GM21447 (cell line): ENCODE results near the gene HOXD9.

Experiments
- ATAC-seq: cut with Tn5 transposase; IDR thresholded peaks from one replicate; pipeline ENCODE4 v1.9.1; 2021; ENCODE audit not compliant: unreplicated experiment

HOXD9 gene

GRCh38 chr2:176152350-176153181 is 30.0 kb downstream of the HOXD9 start:
- ATAC-seq: no peak

DNA sequence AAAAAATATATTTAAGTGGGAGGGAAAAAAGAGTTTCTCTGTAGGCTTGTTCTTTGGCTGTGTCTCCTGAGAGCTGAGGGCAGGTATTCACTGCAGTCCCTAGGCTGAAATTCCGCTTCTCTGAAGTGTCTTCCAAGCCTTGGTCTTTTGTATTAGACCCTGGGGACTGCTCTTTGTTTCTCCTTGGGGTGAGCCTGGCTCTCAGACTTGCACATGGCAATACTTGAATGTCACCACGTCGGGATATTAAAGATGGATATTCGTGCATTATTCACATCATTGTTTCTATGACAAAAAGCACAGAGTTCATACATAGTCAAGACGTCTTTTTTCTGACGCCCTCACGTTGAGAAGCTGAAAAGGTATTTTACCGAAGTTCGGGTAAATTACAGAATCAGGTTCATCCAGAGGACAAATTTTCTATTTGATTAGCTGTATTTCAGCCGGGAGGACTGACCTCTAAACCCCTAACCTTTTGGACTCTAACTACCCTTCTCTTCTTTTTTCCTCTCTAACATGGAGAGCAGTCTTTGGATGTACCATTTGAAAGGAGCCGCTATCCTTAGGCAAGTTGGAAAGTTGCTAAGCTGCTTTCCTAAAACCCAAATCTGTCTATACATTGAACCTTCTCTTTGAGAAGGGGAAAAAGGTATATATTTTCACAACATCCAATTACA is 32.2 kb downstream of the HOXD9 start:
- no peak for ATAC-seq

DNA sequence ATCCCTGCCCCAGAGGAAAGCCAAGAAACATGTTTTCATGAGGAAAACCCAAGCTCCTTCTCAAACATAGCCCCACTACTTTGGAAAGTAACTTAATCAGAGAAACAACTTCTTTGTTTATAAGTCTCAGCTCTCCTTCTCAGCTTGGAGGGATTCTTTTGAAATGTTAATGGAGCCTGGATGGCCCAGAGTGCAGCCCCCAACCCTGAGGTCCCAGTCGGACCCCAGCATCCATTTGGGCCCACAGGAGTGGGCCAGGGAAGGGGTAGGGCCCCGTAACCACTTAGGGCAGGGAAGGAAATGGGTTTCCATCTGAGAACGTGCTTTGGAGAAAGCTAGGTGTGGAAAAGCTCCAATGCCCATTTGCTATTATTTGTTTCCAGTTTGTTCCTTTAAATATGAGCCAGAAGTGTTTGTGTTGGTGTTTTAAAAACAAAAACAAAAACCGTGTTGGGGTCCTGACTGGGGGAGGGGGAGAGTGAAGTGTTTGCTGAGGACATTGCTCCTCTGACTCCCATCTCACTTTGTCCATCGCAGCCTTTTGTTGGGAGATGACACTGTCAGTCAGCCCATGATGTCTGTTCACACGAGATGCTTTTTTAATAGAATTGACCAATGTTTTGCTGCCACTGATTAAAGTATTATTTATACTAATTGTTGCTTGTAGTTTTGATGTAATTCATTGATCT is 33.0 kb downstream of the HOXD9 start:
- no peak for ATAC-seq

- ATAC-seq: no peak
Measured at GRCh38 chr2:176156301-176156806, 33.8 kb downstream of the HOXD9 start.

DNA sequence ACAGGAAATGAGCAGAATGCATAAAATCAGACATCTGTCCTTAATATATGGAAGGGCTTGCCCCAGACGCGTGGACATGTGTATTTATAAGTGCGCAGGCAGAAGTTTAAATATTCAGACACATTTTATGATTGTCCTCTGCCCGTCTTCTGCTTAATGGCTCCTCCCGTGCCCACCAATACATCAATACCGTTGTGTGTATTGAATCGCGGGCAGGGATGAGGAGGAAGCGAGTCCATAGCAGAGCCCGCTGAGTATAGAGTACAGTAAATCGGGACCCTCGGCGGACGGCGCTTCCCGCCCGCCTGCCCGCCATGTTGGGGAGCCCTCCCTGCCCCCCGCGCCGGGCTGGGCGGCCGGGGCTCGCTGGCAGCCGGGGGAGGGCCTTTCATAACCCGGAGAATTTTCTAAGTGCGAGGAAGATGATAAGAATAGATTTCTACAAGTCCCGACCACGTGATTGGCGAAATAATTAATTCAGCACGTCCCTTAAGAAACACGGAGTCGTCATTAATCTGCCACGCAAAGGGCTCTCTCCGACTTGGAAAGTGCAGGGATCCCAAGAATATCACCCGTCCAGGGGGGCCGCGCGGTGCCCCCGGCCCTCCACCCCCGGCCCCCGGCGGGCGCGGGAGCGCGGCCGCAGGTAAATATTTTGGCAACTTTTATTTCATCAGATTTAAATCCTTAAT is 34.4 kb downstream of the HOXD9 start, which contains the start of gene HOXD3:
HOXD3 (plus strand) TSS at position 501 of the 692 bp plus-strand sequence. CDS start 11,808 bp downstream, outside the sequence.
- no peak for ATAC-seq

DNA sequence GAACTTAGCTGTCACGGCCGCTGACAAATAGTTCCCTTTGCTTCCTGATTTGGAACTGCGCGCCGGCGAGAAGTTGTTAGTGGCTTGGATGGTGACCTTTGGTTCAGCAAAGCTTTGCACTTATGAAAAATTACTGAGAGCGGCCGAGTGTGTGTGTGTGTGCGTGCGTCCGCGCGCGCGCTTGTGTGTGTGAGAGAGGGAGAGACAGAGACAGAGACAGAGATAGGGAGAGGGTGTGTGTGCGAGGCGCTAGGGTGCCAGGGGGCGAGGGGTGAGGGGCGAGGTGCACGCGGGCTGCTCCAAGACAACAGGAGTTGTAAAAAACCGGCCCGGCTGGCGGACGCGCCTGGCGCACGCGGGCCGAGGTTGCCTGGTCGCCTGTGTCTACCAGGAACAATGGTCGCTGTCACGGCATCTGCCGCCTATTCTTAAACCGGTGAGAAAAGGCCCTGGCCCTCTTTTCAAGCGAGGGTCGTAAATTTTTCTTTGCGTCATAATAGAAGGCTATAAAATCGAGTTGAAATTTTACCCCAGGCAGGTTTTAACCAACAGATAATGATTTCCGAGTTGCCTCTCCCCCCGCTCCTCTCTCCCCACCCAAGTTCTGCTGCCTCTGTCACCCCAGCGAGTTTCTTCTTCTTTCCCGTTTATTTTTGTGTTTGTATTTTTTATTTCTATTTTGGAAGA is 35.1 kb downstream of the HOXD9 start:
- no peak for ATAC-seq

DNA sequence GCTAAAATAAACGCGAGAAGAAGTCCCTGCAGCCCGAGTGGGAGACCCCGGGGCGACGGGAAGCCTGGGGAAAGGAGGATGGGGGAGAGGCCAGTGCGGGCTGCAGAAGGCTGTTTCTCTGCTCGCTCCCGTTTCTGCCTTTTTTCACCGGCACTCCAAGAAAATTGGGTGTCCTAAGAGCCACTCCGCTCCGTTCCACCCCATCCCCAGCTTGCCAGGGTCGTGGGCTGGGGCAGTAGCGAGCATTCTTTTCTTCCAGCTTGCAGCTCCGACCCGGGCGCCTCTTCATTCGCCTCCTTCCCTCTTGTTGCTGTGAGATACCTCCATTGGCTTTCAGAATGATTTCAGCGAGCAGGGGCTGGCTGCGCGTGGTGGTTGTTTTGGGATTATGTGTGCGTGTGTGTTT is 35.7 kb downstream of the HOXD9 start:
- no peak for ATAC-seq

DNA sequence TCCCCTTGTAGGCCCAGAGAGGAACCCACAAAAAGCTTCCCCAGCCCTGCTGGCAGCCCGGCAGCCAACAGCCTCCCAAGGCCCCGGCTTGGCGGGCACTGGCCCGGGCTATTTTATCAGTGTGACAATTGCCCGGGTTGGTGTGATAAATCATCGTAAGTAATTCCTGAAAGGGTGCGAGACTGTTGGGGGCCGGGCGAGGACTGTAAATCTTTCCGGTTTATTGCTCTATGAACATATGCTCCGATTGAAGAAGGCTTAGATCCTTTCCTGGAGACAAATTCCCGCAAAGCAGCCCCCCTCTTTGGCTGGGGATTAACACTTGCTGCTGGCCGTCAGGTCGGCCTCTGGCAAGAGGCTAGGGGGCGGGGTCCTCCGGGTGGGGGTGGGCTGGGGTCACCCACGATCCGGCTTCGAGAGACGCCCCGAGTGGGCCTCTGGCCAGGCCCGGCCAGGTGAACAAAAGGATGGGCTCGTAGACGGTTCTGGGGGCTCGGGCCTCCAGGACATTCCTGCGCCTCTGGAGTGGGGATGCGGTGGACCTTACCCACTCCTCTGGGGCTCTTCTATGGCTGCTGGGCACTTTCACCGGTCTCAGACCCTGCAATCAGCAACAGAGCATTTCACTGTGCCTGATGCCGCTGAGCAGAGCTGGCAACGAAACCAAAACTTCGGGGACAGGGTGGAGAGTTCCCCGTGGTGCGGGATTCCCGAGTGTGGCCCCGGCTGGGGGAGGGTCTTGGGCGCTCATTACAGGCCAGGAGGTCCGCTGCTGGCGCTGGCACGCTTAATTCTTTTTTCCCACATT is 36.5 kb downstream of the HOXD9 start:
- ATAC-seq: no peak

GRCh38 chr2:176159663-176160250 is 37.2 kb downstream of the HOXD9 start:
- ATAC-seq: no peak

DNA sequence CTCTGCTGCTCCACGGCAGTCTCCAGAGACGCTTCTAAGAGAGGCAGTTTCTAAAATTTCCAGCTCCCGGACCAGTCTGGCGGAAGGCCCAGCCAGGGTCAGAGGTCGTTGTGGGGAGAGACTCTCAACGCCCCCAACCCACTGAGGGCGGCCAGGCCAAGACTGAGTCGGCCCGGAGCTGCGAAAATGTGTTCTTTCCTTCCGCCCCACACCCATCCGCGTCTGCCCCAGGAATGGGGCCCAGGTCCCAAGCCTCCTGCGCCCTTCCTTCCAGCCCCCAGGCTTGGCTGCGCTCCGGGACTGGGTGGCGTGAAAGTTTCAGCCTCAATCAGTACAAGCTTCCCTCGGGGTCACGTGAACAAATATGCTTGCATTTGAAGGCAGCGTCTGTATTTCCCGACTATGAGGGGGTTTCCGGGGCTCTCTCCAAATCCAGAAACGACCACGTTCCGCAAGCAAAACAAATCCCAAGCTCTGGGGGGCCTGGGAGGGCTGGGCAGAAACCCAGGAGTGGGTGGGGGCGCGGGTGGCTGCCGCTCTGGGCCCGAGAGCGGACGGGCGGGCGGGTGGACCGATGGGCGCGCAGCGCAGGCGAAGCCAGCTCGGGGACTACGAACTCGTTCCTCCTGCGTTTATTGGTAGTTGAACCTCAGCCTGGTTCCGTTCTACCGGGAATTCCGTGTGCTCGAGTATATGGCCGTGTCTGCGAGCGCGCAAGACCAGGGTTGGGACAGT is 37.9 kb downstream of the HOXD9 start:
- ATAC-seq: no peak

GRCh38 chr2:176160986-176161824 is 38.7 kb downstream of the HOXD9 start:
- ATAC-seq: no peak

DNA sequence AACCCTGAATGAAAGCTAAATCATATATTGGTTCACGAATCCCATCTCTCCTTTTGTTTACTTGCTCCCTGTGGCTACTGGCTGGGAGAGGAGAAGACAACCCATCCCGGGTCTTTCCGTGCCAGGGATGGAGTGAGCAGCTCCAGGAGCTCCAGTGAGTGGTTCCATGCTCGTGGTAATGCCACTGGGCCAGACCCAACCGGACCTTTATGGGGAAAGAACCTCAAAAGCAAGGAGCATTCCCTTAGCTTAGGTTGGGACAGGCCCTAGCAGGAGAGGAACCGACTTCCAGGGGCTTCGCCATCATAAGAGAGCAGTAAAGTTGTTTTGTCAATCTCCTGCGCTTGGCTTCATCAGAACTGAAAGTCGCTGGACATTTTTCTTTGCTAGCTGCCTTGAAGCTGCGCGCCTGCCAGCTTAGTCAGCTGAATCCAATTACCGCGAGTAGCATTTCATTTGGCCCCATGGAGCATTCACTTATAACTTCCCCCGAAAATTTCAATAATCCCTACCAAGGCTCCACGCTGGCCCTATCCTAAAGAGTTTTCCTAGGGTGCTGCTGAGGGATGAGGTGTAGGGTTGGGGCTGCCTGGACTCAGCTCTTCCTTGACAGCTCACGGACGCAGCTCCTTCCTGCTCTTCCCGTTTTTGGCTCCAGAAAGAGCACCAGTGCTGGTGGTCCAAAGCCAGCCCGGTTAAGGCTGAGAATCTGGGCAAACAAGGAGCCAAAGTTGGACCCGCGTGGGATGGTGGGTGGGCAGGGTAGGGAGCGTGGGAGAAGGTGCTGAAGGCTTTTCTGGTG is 39.5 kb downstream of the HOXD9 start:
- ATAC-seq: no peak

DNA sequence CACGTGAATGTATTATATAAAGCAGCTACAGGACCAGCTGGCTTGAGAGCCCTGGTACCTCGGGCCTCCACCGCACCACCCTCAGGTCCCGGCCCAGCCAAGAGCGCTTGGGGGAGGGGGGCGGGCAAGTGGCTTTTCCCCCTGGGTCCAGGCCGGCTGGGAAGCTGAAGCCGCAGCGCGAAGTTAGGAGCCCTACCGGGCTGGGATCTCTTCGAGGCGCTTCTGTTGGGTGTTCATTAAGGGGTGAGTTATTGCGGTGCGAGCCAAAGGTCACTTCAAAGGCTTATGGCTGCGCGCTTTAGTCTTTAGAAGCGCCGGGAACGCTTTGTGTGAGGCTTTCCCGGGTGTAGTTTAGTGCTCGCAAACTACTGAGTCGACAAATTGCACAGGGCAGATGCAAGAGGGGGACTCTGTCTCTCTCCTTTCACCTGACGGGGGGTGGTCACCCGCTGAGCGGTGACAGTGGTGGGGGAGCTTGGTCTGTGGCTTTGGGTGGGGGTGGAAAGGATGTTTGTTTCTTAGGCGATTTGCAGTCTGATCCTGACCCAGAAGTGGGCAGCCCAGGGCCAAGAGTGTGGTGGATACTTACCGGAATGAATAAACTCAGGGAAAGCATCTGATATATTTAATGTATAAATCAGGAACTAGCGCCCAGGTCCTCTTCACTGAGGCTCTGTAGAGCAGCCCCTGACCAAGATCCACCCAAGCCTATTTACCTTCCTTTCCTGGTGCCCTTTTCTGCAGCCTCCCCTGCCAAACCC is 40.6 kb downstream of the HOXD9 start:
- ATAC-seq: no peak

DNA sequence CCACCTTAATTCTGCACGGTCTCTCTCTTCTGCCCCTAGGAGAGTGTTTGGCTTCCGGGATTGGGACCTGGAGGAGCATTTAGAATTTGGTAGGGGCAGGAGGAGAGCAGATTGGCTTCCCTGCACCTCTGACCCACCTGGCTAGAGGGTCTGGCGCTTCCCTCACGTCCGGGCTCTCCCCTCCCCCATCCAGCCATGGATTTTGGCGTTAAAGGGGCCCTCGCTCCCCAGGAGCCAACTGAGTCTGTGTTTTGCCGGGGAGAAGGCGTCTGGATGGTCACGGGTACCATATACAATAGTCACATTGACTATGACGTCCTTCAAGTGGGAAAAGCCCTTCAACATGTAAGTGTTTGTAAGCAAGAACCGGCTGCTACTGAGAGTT is 41.1 kb downstream of the HOXD9 start:
- ATAC-seq: no peak

GRCh38 chr2:176164201-176164600 is 41.7 kb downstream of the HOXD9 start:
- ATAC-seq: no peak
